ENCODE results near the gene APBA2. TPM values are rescaled to one million over a fixed set of nuclear protein-coding genes. Genes with fewer than 3 reads are reported as not detected.

The APBA2 gene
- total RNA-seq, 3 donors from 2014 or later: 0.64 to 6.9 (median 5.0) TPM

DNA sequence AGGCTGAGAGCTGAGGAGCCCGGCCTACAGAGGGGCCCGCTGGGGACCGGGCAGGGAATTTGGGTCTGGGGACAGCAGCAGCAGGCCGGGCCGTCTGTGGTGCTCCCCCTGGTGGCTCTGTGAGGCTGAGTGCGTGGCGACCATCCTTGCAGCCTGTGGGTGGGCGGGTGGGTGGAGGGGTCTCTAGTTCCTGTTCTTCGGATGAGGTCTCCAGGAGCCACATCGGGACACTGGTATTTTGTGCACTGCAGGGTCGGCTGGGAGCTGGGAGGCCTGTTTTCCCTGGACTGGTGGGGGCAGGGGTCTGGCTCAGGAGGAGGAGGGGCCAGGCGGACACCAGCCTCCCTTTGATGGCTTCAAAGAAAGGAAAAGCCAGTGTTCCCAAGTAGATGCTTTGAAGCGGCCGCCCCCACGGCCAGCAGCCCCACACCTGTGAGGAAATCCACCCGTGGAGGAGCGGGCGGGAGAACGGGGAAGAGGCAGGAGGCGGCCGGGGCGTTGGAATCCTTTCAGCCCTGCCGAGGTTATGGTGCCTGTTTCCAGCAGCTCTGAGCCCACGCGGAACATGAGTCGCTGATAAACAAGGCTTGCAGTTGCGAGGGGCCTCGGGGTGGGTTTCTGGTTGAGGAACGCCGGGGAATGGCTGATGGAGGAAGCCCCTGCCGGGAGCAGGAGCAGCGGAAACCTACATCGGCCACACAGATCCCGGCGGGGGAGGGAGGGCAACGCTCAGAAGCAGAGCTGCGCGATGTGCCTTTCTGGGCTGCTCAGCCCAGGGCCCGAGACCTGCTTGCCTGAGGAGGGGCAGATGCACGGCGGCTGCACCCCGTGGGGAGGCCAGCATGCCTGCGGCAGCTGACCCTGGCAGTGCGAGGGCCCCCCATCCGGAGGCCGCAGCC lies 229.6 kb downstream of the APBA2 start:
- H3K27me3 ChIP-seq: peaks cover 0 to 9% of the 10 kb centered on the region in 2 donors
- intact Hi-C loops (cut with DNase I; ENCODE audit: low total_unique reads): no loop called here
- H3K9me3 ChIP-seq: no peaks in the 10 kb centered on the region
- peak overlapping the region; percentile 20 to 65 (median 40) for H3K4me3 ChIP-seq
- H3K36me3 ChIP-seq: no peaks in the 10 kb centered on the region
- TF ChIP-seq POLR2A (IDR thresholded peaks at IDR 0.05): no peak
- no peak for TF ChIP-seq POLR2AphosphoS5 (IDR thresholded peaks at IDR 0.05)
- TF ChIP-seq, protein P1, sequence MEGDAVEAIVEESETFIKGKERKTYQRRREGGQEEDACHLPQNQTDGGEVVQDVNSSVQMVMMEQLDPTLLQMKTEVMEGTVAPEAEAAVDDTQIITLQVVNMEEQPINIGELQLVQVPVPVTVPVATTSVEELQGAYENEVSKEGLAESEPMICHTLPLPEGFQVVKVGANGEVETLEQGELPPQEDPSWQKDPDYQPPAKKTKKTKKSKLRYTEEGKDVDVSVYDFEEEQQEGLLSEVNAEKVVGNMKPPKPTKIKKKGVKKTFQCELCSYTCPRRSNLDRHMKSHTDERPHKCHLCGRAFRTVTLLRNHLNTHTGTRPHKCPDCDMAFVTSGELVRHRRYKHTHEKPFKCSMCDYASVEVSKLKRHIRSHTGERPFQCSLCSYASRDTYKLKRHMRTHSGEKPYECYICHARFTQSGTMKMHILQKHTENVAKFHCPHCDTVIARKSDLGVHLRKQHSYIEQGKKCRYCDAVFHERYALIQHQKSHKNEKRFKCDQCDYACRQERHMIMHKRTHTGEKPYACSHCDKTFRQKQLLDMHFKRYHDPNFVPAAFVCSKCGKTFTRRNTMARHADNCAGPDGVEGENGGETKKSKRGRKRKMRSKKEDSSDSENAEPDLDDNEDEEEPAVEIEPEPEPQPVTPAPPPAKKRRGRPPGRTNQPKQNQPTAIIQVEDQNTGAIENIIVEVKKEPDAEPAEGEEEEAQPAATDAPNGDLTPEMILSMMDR (IDR thresholded peaks at IDR 0.05): no peak
- no peaks in the 10 kb centered on the region for H3K4me1 ChIP-seq
- DNase-seq (ENCODE audit: low spot score in 2 of 2): no peak
- no peak overlapping the region for H3K27ac ChIP-seq

DNA sequence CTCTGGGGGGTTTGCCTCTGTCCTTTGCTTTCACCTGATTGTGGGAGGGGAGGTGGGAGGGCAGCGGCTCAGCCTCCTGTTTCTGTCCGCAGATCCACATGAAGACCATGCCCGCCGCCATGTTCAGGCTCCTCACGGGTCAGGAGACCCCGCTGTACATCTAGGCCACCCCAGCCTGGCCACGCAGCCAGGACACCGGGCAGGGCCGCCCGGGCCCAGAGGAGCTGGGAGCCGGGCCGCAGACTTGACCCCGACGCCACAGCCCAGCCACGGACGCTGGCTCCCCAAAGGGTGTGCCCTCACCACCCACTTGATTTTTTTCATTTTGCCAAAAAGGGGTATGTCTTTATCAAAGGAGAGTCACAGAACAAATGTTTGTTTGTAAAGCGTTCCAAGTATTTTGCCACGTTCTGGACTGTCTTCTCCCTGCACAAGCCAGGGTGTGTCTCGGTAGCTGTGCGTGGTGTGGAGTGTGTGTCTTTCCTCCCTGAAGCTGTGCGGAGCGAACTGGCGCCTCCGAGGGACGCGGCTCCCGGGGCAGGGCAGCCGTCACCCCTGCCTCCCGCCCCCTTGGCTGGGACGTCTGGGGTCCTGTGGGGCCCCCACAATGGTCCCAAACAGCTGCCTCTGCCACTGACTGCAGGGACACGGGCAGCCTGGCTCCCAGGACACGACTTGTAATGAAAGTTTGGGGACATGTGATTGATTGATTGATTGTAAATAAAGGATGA lies 231.4 kb downstream of the APBA2 start:
- DNase-seq (ENCODE audit: low spot score in 2 of 2): no peak
- TF ChIP-seq POLR2A (IDR thresholded peaks at IDR 0.05) (no peak), POLR2AphosphoS5 (IDR thresholded peaks at IDR 0.05) (no peak)
- TF ChIP-seq, protein P1 (IDR thresholded peaks at IDR 0.05): no peak
- intact Hi-C loops (cut with DNase I; ENCODE audit: low total_unique reads): no loop called here

DNA sequence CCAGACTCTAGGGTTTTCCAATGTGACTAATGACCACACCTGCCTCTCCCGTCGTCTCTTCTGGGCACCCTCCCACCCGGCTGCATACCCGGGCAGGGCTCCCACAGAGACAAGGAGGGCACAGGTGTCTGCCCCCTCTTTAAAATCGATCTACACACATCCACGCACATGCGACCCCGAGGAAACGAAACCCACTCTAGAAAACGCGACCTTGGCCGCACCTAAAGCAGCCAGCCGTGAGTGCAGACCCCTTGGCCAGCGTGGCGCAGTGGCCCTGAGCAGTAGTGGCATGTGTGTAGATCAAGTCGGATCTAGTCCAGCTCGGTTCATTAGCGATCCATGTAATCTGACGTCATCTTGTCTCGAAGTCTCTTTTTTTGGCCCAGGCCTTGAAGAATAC lies 232.0 kb downstream of the APBA2 start:
- Histone ChIP-seq H3K27ac (no peak overlapping the region), H3K4me3 (no peak overlapping the region), H3K9me3 (no peaks in the 10 kb centered on the region), H3K4me1 (no peaks in the 10 kb centered on the region), H3K27me3 (peaks cover 0 to 9% of the 10 kb centered on the region in 2 donors), H3K36me3 (no peaks in the 10 kb centered on the region)
- TF ChIP-seq POLR2A (IDR thresholded peaks at IDR 0.05) (no peak), POLR2AphosphoS5 (IDR thresholded peaks at IDR 0.05) (no peak)
- TF ChIP-seq, protein P1 (IDR thresholded peaks at IDR 0.05): no peak
- DNase-seq (ENCODE audit: low spot score in 2 of 2): no peak
- intact Hi-C loops (cut with DNase I; ENCODE audit: low total_unique reads): no loop called here

More for the DNA sequence above, 231.4 kb downstream of the APBA2 start:
- Histone ChIP-seq H3K27me3 (peaks cover 0 to 9% of the 10 kb centered on the region in 2 donors), H3K4me1 (no peaks in the 10 kb centered on the region), H3K36me3 (no peaks in the 10 kb centered on the region), H3K4me3 (no peak overlapping the region), H3K27ac (no peak overlapping the region), H3K9me3 (no peaks in the 10 kb centered on the region)

DNA sequence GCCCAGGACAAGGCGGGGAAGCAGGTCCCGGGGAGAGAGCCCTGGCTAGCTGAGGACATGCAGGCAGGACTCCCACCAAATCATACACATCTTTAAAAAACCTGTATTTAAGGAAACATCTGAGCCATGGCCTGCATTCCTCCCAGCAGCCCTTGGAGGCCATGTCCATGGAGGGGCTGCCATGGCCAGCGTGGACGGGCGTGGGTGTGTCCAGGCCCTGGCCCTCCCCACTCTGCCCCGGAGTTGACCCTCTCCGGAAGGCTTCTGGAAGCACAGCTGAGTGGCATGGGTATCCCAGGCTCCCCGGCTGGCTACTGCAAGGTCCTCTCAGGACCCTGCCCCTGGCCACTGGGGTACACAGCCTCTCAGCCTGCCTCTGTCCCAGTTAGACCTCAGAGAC lies 234.1 kb downstream of the APBA2 start:
- Histone ChIP-seq H3K4me1 (no peaks in the 10 kb centered on the region), H3K4me3 (no peak overlapping the region), H3K36me3 (no peaks in the 10 kb centered on the region), H3K27ac (no peak overlapping the region), H3K9me3 (no peaks in the 10 kb centered on the region), H3K27me3 (peaks cover 0 to 5% of the 10 kb centered on the region in 2 donors)
- intact Hi-C loops (cut with DNase I; ENCODE audit: low total_unique reads): no loop called here
- TF ChIP-seq POLR2A (IDR thresholded peaks at IDR 0.05): no peak
- TF ChIP-seq POLR2AphosphoS5 (IDR thresholded peaks at IDR 0.05): no peak
- TF ChIP-seq, protein P1 (IDR thresholded peaks at IDR 0.05): no peak
- no peak for DNase-seq (ENCODE audit: low spot score in 2 of 2)
